ENCODE data around the gene AWAT2. TPM values are rescaled to one million over a fixed set of nuclear protein-coding genes. Genes with fewer than 3 reads are reported as not detected.
"Not testable (repeated sequence)": the region's sequence is repeated elsewhere in the genome, so short reads cannot be mapped to it uniquely, and the experiment has no call there.

The AWAT2 gene
- total RNA-seq, 5 donors from 2014 or later (not counting 1 experiment from before 2014, with no cell fraction given) = not detected

DNA sequence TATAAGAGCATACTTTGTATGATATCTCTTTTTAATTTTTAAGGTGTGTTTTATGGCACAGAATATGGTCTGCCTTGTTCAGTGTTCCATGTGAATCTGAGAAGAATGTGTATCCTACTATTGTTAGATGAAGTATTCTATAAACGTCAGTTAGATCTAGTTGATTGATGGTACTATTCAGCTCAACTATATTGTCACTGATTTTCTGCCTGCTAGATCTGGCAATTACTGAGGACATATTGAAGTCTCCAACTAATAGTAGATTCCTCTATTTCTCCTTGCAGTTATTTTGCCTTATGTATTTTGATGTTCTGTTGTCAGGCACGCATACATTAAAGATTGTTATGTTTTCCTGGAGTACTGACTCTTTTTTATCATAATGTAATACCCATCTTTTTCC, 39.8 kb downstream of the AWAT2 start:
- POLR2A ChIA-PET = no interaction called here
- Histone ChIP-seq H3K4me3 (ENCODE audit: control insufficient read depth in 1 of 2, extremely low read depth in 1 of 2, low read length in 1 of 2) (no peak overlapping the region), H3K9me3 (no peaks in the 10 kb centered on the region), H3K27me3 (replicated peaks in 1 of 2; ENCODE audit: control insufficient read depth in 2 of 2, extremely low read depth in 1 of 2, insufficient read depth in 2 of 2, low read length in 1 of 2) (peaks cover 0 to 12% of the 10 kb centered on the region in 2 experiments), H3K36me3 (ENCODE audit: control insufficient read depth in 2 of 2, extremely low read depth in 1 of 2, insufficient read depth in 1 of 2, low read length in 1 of 2) (no peaks in the 10 kb centered on the region), H3K27ac (ENCODE audit: low read length) (no peak overlapping the region), H3K4me1 (ENCODE audit: control insufficient read depth in 1 of 2, extremely low read depth in 1 of 2, insufficient read depth in 2 of 2, low read length in 2 of 2) (peaks cover 2 to 6% of the 10 kb centered on the region in 2 experiments)
- H3K36me3 Mint-ChIP-seq = no peaks in the 10 kb centered on the region
- no peak for ATAC-seq (replicated peaks in 1 of 4)
- DNase-seq = no peak
- peaks cover 0 to 3% (median 0%) of the 10 kb centered on the region in 3 donors for H3K9me3 Mint-ChIP-seq
- WGBS (ENCODE audit: insufficient coverage) = no CpG with 5 or more reads among the region's 2 CpGs
- H3K27ac Mint-ChIP-seq = no peak overlapping the region
- H3K4me3 Mint-ChIP-seq = no peak overlapping the region
- H3K4me1 Mint-ChIP-seq = peaks cover 0 to 20% (median 4%) of the 10 kb centered on the region in 3 donors
- CTCF ChIA-PET = no interaction called here
- H3K27me3 Mint-ChIP-seq = peaks cover 0 to 19% of the 10 kb centered on the region in 2 donors

DNA sequence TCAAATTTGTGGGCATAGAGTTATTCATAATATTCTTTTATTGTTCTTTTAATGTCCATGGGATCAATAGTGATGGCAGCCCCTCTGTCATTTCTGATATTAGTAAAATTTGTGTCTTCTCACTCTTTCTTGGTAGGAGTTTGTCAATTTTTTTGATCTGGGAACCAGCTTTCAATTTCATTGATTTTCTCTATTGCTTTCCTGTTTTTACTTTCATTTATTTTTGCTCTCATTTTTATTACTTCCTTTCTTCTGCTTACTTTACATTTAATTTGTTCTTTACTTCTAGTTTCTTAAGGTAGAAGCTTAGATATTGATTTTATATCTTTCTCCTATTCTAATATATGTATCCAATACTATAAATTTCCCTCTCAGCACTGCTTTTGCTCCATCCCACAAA, 40.7 kb downstream of the AWAT2 start:
- CTCF ChIA-PET = no interaction called here
- no peak overlapping the region for H3K27ac Mint-ChIP-seq

DNA sequence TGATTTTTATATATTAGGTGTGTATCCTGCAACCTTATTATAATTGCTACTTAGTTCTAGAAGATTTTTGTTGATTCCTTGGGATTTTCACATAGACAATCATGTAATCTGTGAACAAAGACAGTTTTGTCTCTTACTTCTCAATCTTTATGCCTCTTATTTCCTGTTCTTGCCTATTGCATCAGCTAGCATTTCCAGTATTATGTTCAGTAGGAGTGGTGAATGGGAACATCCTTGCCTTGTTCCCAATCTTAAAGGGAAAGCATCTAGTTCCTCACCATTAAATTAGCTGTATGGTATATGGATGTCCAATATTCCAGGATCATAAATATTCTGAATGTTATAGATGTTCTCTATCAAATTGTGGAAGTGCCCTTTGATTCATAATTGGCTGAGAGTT, 41.8 kb downstream of the AWAT2 start:
- POLR2A ChIA-PET = no interaction called here
- H3K36me3 Mint-ChIP-seq = peaks cover 4% of the 10 kb centered on the region
- H3K4me3 ChIP-seq (ENCODE audit: control insufficient read depth in 1 of 2, extremely low read depth in 1 of 2, low read length in 1 of 2) = no peak overlapping the region

More for the DNA sequence above, 40.7 kb downstream of the AWAT2 start:
- Histone ChIP-seq H3K27me3 (replicated peaks in 1 of 2; ENCODE audit: control insufficient read depth in 2 of 2, extremely low read depth in 1 of 2, insufficient read depth in 2 of 2, low read length in 1 of 2) (peaks cover 0 to 11% of the 10 kb centered on the region in 2 experiments), H3K27ac (ENCODE audit: low read length) (no peak overlapping the region), H3K9me3 (no peaks in the 10 kb centered on the region), H3K4me1 (ENCODE audit: control insufficient read depth in 1 of 2, extremely low read depth in 1 of 2, insufficient read depth in 2 of 2, low read length in 2 of 2) (peaks cover 2 to 6% of the 10 kb centered on the region in 2 experiments), H3K36me3 (ENCODE audit: control insufficient read depth in 2 of 2, extremely low read depth in 1 of 2, insufficient read depth in 1 of 2, low read length in 1 of 2) (no peaks in the 10 kb centered on the region), H3K4me3 (ENCODE audit: control insufficient read depth in 1 of 2, extremely low read depth in 1 of 2, low read length in 1 of 2) (no peak overlapping the region)
- POLR2A ChIA-PET = no interaction called here
- Mint-ChIP-seq H3K4me1 (peaks cover 0 to 11% (median 0%) of the 10 kb centered on the region in 3 donors), H3K36me3 (peaks cover 4% of the 10 kb centered on the region), H3K27me3 (peaks cover 0 to 13% of the 10 kb centered on the region in 2 donors), H3K4me3 (no peak overlapping the region), H3K9me3 (peaks cover 0 to 3% (median 0%) of the 10 kb centered on the region in 3 donors)
- no peak for DNase-seq
- ATAC-seq (replicated peaks in 1 of 4) = no peak

DNA sequence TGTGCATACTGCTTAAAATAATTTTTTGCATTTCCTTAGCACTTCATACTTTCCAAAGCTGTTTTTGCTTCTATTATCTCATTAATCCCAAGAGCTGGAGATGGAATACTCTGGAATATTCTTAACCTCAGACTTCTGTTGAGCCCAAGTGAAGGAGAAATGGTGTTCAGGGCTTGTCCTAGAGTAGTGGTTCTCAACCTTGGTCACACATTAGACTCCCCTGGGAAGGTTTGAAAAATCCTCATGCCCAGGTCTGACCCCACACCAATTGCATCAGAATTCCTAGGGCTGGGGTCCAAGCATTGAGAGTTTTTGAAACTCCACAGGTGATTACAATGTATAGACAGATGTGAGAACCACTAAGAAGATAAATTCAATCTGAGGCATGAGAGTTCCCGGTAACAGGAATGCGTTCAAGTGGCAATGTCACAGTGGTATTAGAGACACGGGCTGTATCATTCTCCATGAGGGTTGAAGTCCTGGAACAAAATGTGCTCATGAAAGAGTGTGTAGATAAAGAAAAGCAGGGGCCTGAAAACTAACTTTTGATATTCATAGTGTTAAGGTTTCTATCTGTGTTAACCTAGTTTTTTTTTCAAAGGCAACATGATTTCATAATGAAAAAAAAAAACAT, 47.9 kb downstream of the AWAT2 start:
- ATAC-seq (replicated peaks in 1 of 4) = no peak
- no peaks in the 10 kb centered on the region for H3K36me3 ChIP-seq (ENCODE audit: control insufficient read depth in 2 of 2, extremely low read depth in 1 of 2, insufficient read depth in 1 of 2, low read length in 1 of 2)

More for the DNA sequence above, 41.8 kb downstream of the AWAT2 start:
- Mint-ChIP-seq H3K27me3 (peaks cover 0 to 10% of the 10 kb centered on the region in 2 donors), H3K27ac (no peak overlapping the region), H3K9me3 (peaks cover 0 to 3% (median 0%) of the 10 kb centered on the region in 3 donors), H3K4me1 (peaks cover 0 to 5% (median 0%) of the 10 kb centered on the region in 3 donors), H3K4me3 (no peak overlapping the region)
- no peak for ATAC-seq (replicated peaks in 1 of 4)
- Histone ChIP-seq H3K27me3 (replicated peaks in 1 of 2; ENCODE audit: control insufficient read depth in 2 of 2, extremely low read depth in 1 of 2, insufficient read depth in 2 of 2, low read length in 1 of 2) (peaks cover 0 to 5% of the 10 kb centered on the region in 2 experiments), H3K36me3 (ENCODE audit: control insufficient read depth in 2 of 2, extremely low read depth in 1 of 2, insufficient read depth in 1 of 2, low read length in 1 of 2) (no peaks in the 10 kb centered on the region), H3K9me3 (no peaks in the 10 kb centered on the region), H3K27ac (ENCODE audit: low read length) (no peak overlapping the region), H3K4me1 (ENCODE audit: control insufficient read depth in 1 of 2, extremely low read depth in 1 of 2, insufficient read depth in 2 of 2, low read length in 2 of 2) (no peaks in the 10 kb centered on the region)
- DNase-seq = no peak
- CTCF ChIA-PET = no interaction called here

DNA sequence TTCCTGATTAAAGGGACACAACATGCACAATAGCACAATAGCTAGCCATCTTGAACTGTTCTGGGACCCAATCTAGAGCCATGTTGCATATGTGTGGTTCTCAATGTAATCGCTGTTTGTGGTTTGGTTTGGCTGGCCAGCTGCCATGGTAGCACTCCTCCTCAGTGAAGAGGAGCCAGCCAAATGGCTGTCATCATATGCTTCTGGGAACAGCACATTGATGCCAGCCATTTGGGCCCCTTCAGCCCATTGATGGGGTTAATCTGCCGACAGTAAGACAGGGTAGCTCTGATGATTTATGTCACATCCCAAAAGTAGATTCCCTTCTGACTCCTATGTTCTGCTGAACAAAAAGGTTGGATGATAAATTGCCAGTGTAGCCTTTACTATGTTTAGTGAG, 48.5 kb downstream of the AWAT2 start:
- no peaks in the 10 kb centered on the region for H3K9me3 Mint-ChIP-seq
- Histone ChIP-seq H3K4me1 (ENCODE audit: control insufficient read depth in 1 of 2, extremely low read depth in 1 of 2, insufficient read depth in 2 of 2, low read length in 2 of 2) (no peaks in the 10 kb centered on the region), H3K4me3 (ENCODE audit: control insufficient read depth in 1 of 2, extremely low read depth in 1 of 2, low read length in 1 of 2) (no peak overlapping the region), H3K27me3 (replicated peaks in 1 of 2; ENCODE audit: control insufficient read depth in 2 of 2, extremely low read depth in 1 of 2, insufficient read depth in 2 of 2, low read length in 1 of 2) (no peaks in the 10 kb centered on the region), H3K27ac (ENCODE audit: low read length) (no peak overlapping the region), H3K36me3 (ENCODE audit: control insufficient read depth in 2 of 2, extremely low read depth in 1 of 2, insufficient read depth in 1 of 2, low read length in 1 of 2) (no peaks in the 10 kb centered on the region), H3K9me3 (no peaks in the 10 kb centered on the region)
- ATAC-seq (replicated peaks in 1 of 4) (no peak), DNase-seq (no peak)
- CTCF ChIA-PET = no interaction called here
- POLR2A ChIA-PET = no interaction called here
- peaks cover 19% of the 10 kb centered on the region for H3K36me3 Mint-ChIP-seq
- peaks cover 0 to 16% of the 10 kb centered on the region in 2 donors for H3K27me3 Mint-ChIP-seq
- H3K27ac Mint-ChIP-seq = no peak overlapping the region
- H3K4me1 Mint-ChIP-seq = no peaks in the 10 kb centered on the region
- H3K4me3 Mint-ChIP-seq = no peak overlapping the region
- WGBS (ENCODE audit: insufficient coverage) = 100% methylated on average over 1 of the region's 2 CpGs

More for the DNA sequence above, 47.9 kb downstream of the AWAT2 start:
- Histone ChIP-seq H3K4me1 (ENCODE audit: control insufficient read depth in 1 of 2, extremely low read depth in 1 of 2, insufficient read depth in 2 of 2, low read length in 2 of 2) (no peaks in the 10 kb centered on the region), H3K27ac (ENCODE audit: low read length) (no peak overlapping the region), H3K9me3 (no peaks in the 10 kb centered on the region), H3K4me3 (ENCODE audit: control insufficient read depth in 1 of 2, extremely low read depth in 1 of 2, low read length in 1 of 2) (no peak overlapping the region), H3K27me3 (replicated peaks in 1 of 2; ENCODE audit: control insufficient read depth in 2 of 2, extremely low read depth in 1 of 2, insufficient read depth in 2 of 2, low read length in 1 of 2) (no peaks in the 10 kb centered on the region)
- ChIA-PET CTCF (no interaction called here), POLR2A (no interaction called here)
- Mint-ChIP-seq H3K9me3 (peaks cover 0 to 3% (median 0%) of the 10 kb centered on the region in 3 donors), H3K4me1 (no peaks in the 10 kb centered on the region), H3K4me3 (no peak overlapping the region), H3K27ac (no peak overlapping the region), H3K36me3 (peaks cover 15% of the 10 kb centered on the region), H3K27me3 (peaks cover 0 to 16% of the 10 kb centered on the region in 2 donors)
- DNase-seq = no peak
- 90% methylated on average over 2 of the region's 3 CpGs for WGBS (ENCODE audit: insufficient coverage)

DNA sequence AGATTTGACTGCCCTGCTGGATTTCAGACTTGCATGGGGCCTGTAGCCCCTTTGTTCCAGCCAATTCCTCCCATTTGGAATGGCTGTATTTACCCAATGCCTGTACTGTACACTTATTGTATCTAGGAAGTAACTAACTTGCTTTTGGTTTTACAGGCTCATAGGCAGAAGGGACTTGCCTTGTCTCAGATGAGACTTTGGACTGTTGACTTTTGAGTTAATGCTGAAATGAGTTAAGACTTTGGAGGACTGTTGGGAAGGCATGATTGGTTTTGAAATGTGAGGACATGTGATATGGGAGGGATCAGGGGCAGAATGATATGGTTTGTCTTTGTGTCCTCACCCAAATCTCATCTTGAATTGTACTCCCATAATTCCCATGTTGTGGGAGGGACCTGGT, 51.4 kb downstream of the AWAT2 start:
- H3K9me3 Mint-ChIP-seq; H3K4me1 Mint-ChIP-seq; POLR2A ChIA-PET; H3K27me3 ChIP-seq (replicated peaks in 1 of 2; ENCODE audit: control insufficient read depth in 2 of 2, extremely low read depth in 1 of 2, insufficient read depth in 2 of 2, low read length in 1 of 2); H3K27ac ChIP-seq (ENCODE audit: low read length); H3K9me3 ChIP-seq; H3K36me3 ChIP-seq (ENCODE audit: control insufficient read depth in 2 of 2, extremely low read depth in 1 of 2, insufficient read depth in 1 of 2, low read length in 1 of 2); H3K27ac Mint-ChIP-seq; H3K4me3 ChIP-seq (ENCODE audit: control insufficient read depth in 1 of 2, extremely low read depth in 1 of 2, low read length in 1 of 2); DNase-seq; H3K4me3 Mint-ChIP-seq; H3K4me1 ChIP-seq (ENCODE audit: control insufficient read depth in 1 of 2, extremely low read depth in 1 of 2, insufficient read depth in 2 of 2, low read length in 2 of 2); CTCF ChIA-PET; ATAC-seq (replicated peaks in 1 of 4): not testable (repeated sequence)
- Mint-ChIP-seq H3K27me3 (peaks cover 0 to 27% of the 10 kb centered on the region in 2 donors), H3K36me3 (peaks cover 15% of the 10 kb centered on the region)

DNA sequence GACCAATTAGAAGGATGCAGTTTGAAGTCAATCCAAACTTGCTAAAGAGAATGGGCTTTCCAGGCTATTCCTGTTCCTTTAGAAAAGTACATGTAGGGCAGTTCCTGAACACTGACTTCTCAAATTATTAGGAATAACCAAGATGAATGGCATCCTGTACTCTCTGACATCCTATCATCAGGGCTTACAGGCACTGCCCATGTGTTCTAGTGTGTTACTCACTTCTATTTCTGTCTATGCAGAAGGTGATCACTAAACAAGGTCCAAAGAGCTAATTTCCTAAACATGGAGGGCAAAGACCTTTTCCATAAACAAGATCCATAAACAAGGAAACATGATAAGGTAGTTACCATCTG, 53.6 kb downstream of the AWAT2 start:
- DNase-seq = no peak
- H3K4me3 ChIP-seq (ENCODE audit: control insufficient read depth in 1 of 2, extremely low read depth in 1 of 2, low read length in 1 of 2) = no peak overlapping the region
- Mint-ChIP-seq H3K9me3 (no peaks in the 10 kb centered on the region), H3K4me3 (no peak overlapping the region), H3K27me3 (peaks cover 0 to 24% of the 10 kb centered on the region in 2 donors), H3K36me3 (peaks cover 15% of the 10 kb centered on the region), H3K27ac (no peak overlapping the region), H3K4me1 (no peaks in the 10 kb centered on the region)
- ATAC-seq (replicated peaks in 1 of 4) = no peak
- CTCF ChIA-PET = no interaction called here
- H3K27ac ChIP-seq (ENCODE audit: low read length) = no peak overlapping the region
- no peaks in the 10 kb centered on the region for H3K9me3 ChIP-seq
- H3K27me3 ChIP-seq (replicated peaks in 1 of 2; ENCODE audit: control insufficient read depth in 2 of 2, extremely low read depth in 1 of 2, insufficient read depth in 2 of 2, low read length in 1 of 2) = no peaks in the 10 kb centered on the region
- POLR2A ChIA-PET = no interaction called here
- no peaks in the 10 kb centered on the region for H3K36me3 ChIP-seq (ENCODE audit: control insufficient read depth in 2 of 2, extremely low read depth in 1 of 2, insufficient read depth in 1 of 2, low read length in 1 of 2)
- H3K4me1 ChIP-seq (ENCODE audit: control insufficient read depth in 1 of 2, extremely low read depth in 1 of 2, insufficient read depth in 2 of 2, low read length in 2 of 2) = no peaks in the 10 kb centered on the region
